Stimulated activated memory B cell treated with anti-CD40 and anti-IgM and Interleukin-4, amounts not matched to agents 10 μg/mL and 1 μg/mL and 100 μg/mL, for 72 hours (primary cell): ENCODE data around the gene LMTK3.
A peak's percentile ranks its signal among the peaks of the same experiment; 100 is the strongest.
"Not testable (repeated sequence)": the region's sequence is repeated elsewhere in the genome, so short reads cannot be mapped to it uniquely, and the experiment has no call there.

Source experiments
- ATAC-seq: fragments of 150-1000 bp; cut with Tn5 transposase; 2 replicates; pipeline ENCODE4 v1.10.0; 2021
- H3K27ac Mint-ChIP-seq: one replicate; pipeline ENCODE4 v1.8.0; 2022; ENCODE audit warnings: mild to moderate bottlenecking, mixed read lengths
- H3K27me3 Mint-ChIP-seq: one replicate; pipeline ENCODE4 v1.8.0; 2022; ENCODE audit warnings: mixed read lengths
- H3K36me3 Mint-ChIP-seq: one replicate; pipeline ENCODE4 v1.8.0; 2022; ENCODE audit warnings: mixed read lengths
- H3K4me1 Mint-ChIP-seq: one replicate; pipeline ENCODE4 v1.8.0; 2022; ENCODE audit warnings: mixed read lengths
- H3K4me3 Mint-ChIP-seq: one replicate; pipeline ENCODE4 v1.8.0; 2022; ENCODE audit warnings: mild to moderate bottlenecking, moderate library complexity, mixed read lengths
- H3K9me3 Mint-ChIP-seq: one replicate; pipeline ENCODE4 v1.8.0; 2022; ENCODE audit warnings: mixed read lengths

Gene LMTK3

DNA sequence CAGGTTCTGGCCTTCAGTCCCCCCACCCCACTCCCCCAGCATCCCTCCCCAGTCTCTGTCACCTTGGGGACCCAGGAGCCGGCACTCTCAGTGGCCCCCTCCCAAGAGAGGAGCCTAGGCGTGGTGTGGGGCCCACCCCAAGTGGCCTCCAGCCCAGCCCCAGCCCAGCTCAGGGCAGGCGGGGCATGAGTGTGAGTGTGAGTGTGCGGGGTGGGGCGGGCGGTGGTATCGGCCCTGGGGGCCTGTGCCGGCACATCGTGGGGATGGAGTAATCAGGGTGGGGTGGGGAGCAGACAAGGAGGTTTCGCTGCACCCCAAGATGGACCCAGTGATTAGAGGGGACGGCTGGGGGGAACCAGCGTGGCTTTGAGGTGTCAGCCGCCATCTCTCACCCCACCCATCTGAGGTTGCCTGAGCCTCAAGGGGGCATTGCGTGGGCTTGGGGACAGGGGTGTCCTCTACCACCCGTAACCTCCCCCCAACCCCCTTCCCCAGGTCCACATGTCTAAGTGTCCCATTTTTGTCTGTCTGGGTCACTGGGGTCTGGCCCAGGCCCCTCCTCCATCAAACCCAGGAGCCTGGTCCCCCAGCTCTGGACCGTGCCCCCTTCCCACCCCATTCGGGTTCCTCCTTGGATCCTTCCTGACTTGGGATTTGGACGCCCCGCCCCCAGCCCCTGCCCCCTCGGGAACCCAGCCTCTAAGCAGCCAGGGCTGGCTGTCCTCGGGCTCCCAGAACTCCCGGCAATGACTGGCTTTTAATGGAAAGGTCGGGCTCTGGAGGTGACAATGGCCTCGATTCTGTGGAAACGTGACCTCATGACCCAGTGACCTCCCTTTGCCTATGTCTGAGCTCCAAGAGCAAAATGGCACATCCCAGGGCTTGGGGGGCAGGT, 33.5 kb upstream of the LMTK3 start:
- H3K4me1 Mint-ChIP-seq = no peaks in the 10 kb centered on the region
- peaks cover 9% of the 10 kb centered on the region for H3K27me3 Mint-ChIP-seq
- no peaks in the 10 kb centered on the region for H3K36me3 Mint-ChIP-seq
- H3K27ac Mint-ChIP-seq = no peak overlapping the region
- no peaks in the 10 kb centered on the region for H3K9me3 Mint-ChIP-seq
- ATAC-seq = peak; percentile 48
- no peak overlapping the region for H3K4me3 Mint-ChIP-seq

DNA sequence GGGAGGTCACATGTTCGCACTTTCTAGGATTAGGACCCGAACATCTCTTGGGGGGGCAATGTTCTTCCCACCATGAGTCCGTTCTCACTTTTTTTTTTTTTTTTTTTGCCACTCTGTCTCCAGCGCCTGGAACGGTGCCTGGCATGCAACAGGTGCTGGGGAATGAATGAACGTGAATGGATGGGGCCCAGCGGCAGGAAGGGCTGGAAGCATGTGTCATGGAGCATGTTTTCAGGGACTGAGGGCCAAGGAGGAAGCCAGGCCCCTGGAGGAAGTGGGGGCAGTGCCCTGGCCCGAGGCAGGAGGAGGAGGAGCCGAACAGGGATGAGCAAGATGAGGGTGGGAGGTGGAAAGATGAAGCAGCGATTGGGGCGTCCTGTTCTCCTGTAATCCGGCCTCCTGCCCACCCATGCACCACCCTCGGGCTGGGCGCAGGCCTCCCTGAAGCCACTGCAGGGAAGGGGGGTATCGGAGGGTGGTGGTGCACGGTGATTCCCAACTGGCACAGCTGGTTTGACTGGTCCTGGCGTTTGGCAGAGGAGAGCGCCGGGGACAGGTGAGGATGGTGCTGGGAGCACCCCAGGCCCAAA, 31.6 kb upstream of the LMTK3 start:
- ATAC-seq = no peak
- Mint-ChIP-seq H3K27me3 (peaks cover 9% of the 10 kb centered on the region), H3K36me3 (no peaks in the 10 kb centered on the region), H3K9me3 (no peaks in the 10 kb centered on the region), H3K4me3 (no peak overlapping the region), H3K4me1 (no peaks in the 10 kb centered on the region), H3K27ac (no peak overlapping the region)

DNA sequence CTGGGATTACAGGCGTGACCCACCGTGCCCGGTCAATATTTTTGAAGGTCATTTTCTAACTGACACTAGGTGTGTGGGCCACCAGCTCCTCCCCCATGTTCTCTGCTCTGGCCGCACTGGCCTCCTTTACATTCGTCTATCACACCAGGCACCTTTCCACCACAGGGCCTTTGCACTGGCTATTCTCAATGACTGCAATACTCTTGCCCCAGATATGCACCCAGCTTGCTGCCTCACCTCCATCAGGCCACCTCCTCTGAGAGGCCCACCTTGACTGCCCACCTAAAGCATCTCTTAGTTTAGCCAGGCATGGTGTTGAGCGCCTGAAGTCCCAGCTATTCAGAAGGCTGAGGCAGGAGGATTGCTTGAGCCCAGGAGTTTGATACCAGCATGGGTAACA, 30.2 kb upstream of the LMTK3 start:
- ATAC-seq = no peak
- H3K27ac Mint-ChIP-seq = no peak overlapping the region

DNA sequence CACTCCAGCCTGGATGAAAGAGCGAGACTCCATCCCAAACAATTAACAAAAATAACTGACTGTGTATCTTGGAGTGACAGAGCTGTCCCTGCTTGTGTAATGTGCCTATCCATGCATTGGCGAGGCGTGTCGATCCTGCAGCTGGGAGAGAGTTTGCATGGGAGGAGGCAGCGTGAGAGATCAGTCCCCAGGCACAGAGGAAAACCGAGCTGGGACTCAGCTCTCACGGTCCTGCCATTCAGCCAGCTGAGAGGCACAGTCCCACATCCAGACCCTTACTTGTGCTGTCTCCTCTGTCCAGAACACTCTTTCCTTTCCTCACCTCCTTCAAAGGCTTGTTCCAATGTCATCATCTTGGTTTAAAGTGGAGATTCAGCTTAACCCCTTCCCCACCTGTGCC, 28.5 kb upstream of the LMTK3 start:
- no peaks in the 10 kb centered on the region for H3K4me1 Mint-ChIP-seq
- H3K36me3 Mint-ChIP-seq = no peaks in the 10 kb centered on the region
- ATAC-seq = no peak
- H3K9me3 Mint-ChIP-seq = no peaks in the 10 kb centered on the region
- H3K27ac Mint-ChIP-seq = no peak overlapping the region
- H3K4me3 Mint-ChIP-seq = no peak overlapping the region
- peaks cover 9% of the 10 kb centered on the region for H3K27me3 Mint-ChIP-seq

More for the DNA sequence above, 30.2 kb upstream of the LMTK3 start:
- H3K36me3 Mint-ChIP-seq = no peaks in the 10 kb centered on the region
- no peak overlapping the region for H3K4me3 Mint-ChIP-seq
- no peaks in the 10 kb centered on the region for H3K4me1 Mint-ChIP-seq
- no peaks in the 10 kb centered on the region for H3K9me3 Mint-ChIP-seq
- H3K27me3 Mint-ChIP-seq = peaks cover 9% of the 10 kb centered on the region

DNA sequence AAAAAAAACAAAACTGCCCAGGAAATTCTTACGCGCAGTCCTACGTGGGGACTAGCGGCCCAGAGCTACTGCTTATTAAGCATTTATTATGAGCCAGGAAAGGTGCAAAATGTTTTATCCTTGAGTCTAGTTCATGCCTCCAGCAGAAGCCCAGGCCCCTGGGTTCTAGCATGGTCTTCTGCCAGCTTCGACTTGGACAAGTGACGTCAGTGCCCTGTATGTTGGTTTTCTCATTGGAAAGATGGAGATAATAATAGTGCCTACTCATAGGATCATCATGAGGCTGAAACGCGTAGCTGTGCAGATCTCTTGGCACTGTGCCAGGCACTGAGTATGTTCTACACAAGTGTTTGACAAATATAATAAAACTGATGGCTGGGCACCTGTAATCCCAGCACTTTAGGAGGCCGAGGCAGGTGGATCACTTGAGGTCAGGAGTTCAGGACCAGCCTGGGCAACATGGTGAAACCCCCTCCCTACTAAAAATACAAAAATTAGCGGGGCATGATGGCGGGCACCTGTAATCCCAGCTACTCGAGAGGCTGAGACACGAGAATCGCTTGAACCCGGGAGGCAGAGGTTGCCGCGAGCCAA, 28.0 kb upstream of the LMTK3 start:
- Mint-ChIP-seq H3K27me3 (peaks cover 9% of the 10 kb centered on the region), H3K4me1 (no peaks in the 10 kb centered on the region), H3K36me3 (no peaks in the 10 kb centered on the region), H3K27ac (no peak overlapping the region), H3K9me3 (no peaks in the 10 kb centered on the region), H3K4me3 (no peak overlapping the region)
- ATAC-seq = no peak

DNA sequence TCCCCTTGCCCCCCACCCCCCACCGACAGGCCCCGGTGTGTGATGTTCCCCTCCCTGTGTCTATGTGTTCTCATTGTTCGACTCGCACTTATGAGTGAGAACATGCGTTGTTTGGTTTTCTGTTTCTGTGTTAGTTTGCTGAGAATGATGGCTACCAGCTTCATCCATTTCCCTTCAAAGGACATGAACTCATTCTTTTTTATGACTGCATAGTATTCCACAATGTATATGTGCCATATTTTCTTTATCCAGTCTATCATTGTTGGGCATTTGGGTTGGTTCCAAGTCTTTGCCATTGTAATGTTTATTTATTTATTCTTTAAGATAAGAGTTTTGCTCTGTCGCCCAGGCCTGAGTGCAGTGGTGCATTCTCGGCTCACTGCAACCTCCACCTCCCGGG, 26.4 kb upstream of the LMTK3 start:
- H3K27ac Mint-ChIP-seq, ATAC-seq, H3K4me1 Mint-ChIP-seq, H3K36me3 Mint-ChIP-seq, H3K9me3 Mint-ChIP-seq, H3K27me3 Mint-ChIP-seq, H3K4me3 Mint-ChIP-seq: not testable (repeated sequence)

DNA sequence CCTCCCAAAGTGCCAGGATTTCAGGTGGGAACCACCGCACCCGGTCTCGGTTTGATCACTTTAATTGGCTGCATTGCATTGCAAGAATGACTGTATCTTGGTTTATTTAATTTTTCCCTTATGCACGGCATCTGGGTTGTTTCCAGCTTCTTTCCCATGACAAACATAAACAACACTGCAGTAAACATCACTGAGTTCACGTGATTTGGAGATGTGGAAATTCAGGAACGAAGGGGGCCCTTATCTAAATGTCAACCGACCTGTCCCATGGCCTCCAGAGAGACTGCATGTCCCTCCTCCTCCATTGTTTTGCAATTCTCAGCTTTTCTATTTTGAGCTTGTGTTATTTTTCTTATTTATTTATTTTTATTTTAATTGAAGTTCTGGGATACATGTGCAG, 25.9 kb upstream of the LMTK3 start:
- H3K4me1 Mint-ChIP-seq = no peaks in the 10 kb centered on the region
- no peaks in the 10 kb centered on the region for H3K36me3 Mint-ChIP-seq
- no peak overlapping the region for H3K4me3 Mint-ChIP-seq
- H3K27ac Mint-ChIP-seq = no peak overlapping the region
- H3K9me3 Mint-ChIP-seq = no peaks in the 10 kb centered on the region
- ATAC-seq = no peak
- no peaks in the 10 kb centered on the region for H3K27me3 Mint-ChIP-seq

DNA sequence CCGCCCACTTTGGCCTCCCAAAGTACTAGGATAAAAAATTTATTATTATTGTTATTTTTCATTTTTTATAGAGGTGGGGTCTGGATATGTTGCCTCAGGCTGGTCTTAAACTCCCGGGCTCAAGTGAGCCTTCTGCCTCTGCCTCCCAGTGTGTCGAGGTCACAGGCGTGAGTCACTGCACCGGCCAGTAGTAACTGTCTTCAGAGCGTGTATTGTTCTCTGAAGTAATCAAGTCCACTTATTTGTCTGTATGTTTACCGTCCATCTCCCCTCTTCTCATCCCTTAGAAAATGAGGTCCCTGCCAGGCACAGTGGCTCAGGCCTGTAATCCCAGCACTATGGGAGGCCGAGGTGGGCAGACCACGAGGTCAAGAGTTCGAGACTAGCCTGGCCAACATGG, 22.1 kb upstream of the LMTK3 start:
- Mint-ChIP-seq H3K4me1 (no peaks in the 10 kb centered on the region), H3K27me3 (peaks cover 13% of the 10 kb centered on the region), H3K4me3 (no peak overlapping the region), H3K36me3 (no peaks in the 10 kb centered on the region), H3K27ac (no peak overlapping the region), H3K9me3 (no peaks in the 10 kb centered on the region)
- ATAC-seq = no peak

DNA sequence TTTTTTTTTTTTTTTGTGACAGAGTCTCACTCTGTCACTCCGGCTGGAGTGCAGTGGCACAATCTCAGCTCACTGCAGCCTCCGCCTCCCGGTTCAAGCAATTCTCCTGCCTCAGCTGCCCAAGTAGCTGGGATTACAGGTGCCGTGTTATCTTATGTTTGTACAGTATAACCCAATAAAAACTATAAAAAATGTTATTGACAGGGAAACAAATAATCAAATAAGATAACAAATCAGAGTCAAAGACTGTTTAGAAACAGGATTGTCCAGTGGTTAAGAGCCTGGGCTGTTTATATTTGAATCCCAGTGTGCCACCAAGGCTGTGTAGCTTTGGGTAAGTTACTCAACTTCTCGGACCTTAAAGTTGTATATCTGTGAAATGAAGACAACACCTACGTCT, 19.1 kb upstream of the LMTK3 start:
- no peak for ATAC-seq
- no peak overlapping the region for H3K27ac Mint-ChIP-seq
- H3K4me1 Mint-ChIP-seq = no peaks in the 10 kb centered on the region
- peaks cover 13% of the 10 kb centered on the region for H3K27me3 Mint-ChIP-seq
- H3K9me3 Mint-ChIP-seq = peaks cover 15% of the 10 kb centered on the region
- no peaks in the 10 kb centered on the region for H3K36me3 Mint-ChIP-seq
- H3K4me3 Mint-ChIP-seq = no peak overlapping the region

DNA sequence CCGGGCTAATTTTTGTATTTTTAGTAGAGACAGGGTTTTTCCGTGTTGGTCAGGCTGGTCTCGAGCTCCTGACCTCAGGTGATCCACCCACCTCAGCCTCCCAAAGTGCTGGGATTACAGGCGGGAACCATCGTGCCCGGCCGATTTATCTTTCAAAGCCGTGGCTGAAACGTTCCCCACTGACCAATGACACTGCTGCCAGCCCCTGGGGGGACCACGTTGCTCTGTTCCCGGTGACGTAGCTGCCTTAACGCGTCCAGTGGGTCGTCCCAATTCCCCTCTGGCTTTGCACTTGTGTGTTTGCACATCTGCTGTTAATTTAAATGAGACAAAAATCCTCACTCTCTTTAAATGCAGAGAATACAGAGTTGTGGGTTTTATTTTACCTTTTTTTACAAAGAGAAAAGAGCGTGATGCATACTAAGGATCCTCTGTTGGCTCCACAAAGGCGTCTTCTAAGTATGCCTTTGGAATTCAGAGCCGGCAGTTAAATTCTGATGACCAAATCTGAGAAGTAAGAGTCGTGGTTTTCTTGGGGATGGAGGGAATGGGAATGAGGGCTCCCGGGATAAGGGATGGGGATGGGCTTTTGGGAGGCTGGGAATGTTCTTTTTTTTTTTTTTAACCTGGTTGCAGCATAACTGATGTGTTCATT, 18.6 kb upstream of the LMTK3 start:
- no peak for ATAC-seq
- Mint-ChIP-seq H3K27me3 (peaks cover 13% of the 10 kb centered on the region), H3K36me3 (no peaks in the 10 kb centered on the region), H3K4me3 (no peak overlapping the region), H3K27ac (no peak overlapping the region), H3K9me3 (peaks cover 15% of the 10 kb centered on the region), H3K4me1 (no peaks in the 10 kb centered on the region)

DNA sequence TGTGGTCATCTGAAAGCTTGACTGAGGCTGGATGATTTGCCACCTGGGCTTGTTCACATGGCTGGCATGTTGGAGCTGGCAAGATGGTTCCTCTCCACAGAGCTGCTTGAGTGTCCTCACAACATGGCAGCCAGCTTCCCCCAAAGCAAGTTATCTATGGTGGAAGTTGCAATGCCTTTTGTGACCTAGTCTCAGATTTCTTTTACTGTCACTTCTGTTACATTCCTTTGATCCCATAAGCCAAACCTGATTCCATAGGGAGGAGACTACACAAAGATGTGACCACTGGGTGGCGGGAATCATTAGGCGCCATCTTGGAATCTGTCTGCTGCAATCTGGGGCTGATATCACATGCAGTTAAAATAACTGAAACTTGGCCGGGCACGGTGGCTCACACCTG, 17.5 kb upstream of the LMTK3 start:
- Mint-ChIP-seq H3K4me1 (no peaks in the 10 kb centered on the region), H3K9me3 (peaks cover 17% of the 10 kb centered on the region), H3K4me3 (no peak overlapping the region), H3K27ac (no peak overlapping the region), H3K36me3 (no peaks in the 10 kb centered on the region), H3K27me3 (peaks cover 16% of the 10 kb centered on the region)
- ATAC-seq = no peak

DNA sequence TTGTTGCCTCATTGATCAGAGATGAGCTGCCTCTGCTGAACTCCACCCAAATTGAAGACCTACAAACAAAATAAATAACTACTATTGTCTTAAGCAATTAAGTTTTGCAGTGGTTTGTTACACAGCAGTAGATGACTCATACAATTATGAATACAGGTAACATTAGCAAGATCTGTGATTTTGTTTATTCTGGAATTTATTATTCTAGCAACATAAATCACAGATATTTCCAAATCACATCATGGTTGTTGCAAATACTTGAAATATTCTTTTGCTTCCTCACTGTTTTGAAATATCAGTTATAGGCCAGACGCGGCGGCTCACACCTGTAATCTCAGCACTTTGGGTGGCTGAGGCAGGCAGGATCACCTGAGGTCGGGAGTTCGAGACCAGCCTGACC, 13.1 kb upstream of the LMTK3 start:
- Mint-ChIP-seq H3K9me3 (peaks cover 20% of the 10 kb centered on the region), H3K27ac (no peak overlapping the region), H3K27me3 (peaks cover 19% of the 10 kb centered on the region), H3K4me1 (no peaks in the 10 kb centered on the region), H3K36me3 (no peaks in the 10 kb centered on the region), H3K4me3 (no peak overlapping the region)
- no peak for ATAC-seq

DNA sequence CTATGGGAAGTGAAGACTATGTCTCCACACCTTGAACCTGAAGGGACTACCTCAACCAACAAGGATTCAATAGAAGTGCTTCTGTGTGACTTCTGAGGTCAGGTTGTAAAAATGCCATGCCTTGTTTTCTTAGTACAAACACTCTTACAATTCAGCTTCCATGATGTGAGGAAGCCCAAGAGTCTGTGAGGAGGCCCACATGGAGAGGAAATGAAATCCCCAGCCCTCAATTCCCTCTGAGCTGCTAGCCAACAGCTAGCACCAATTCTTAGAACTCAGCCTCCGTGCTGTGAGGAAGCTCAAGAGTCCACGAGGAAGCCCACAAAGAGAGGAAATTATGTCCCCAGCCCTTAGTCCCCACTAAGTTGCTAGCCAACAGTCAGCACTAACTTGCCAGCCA, 12.6 kb upstream of the LMTK3 start:
- Mint-ChIP-seq H3K9me3 (peaks cover 20% of the 10 kb centered on the region), H3K4me1 (no peaks in the 10 kb centered on the region), H3K4me3 (no peak overlapping the region), H3K27me3 (peaks cover 19% of the 10 kb centered on the region), H3K27ac (no peak overlapping the region), H3K36me3 (no peaks in the 10 kb centered on the region)
- no peak for ATAC-seq

DNA sequence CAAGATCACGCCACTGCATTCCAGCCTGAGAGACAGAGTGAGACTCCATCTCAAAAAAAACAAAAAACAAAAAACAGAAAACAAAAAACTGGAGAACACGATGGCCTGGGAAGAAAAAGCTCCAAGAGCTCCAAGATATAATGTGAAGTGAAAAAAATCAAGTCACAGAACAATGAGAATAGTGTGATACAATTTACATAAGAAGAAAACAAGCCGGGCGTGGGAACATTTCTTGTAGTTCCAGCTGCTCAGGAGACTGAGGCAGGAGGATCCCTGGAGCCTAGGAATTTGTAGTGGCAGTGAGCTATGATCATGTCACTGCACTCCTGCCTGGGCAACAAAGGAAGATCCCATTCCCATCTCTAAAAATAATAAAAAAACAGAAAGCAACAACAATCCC, 8.5 kb upstream of the LMTK3 start:
- Mint-ChIP-seq H3K27me3 (peaks cover 19% of the 10 kb centered on the region), H3K4me3 (no peak overlapping the region), H3K27ac (no peak overlapping the region), H3K4me1 (no peaks in the 10 kb centered on the region), H3K9me3 (peaks cover 5% of the 10 kb centered on the region), H3K36me3 (no peaks in the 10 kb centered on the region)
- no peak for ATAC-seq

DNA sequence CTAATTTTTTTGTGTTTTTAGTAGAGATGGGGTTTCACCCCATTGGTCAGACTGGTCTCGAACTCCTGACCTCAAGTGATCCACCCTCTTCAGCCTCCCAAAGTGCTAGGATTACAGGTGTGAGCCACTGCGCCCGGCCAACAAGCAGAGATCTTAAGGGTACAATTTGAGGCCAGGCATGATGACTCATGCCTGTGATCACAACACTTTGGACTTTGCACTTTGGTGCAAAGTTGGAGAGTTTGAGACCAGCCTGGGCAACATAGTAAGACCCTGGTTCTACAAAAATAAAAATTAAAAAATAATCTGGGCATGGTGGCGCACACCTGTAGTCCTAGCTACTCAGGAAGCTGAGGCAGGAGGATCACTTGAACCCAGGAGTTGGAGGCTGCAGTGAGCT, 7.8 kb upstream of the LMTK3 start:
- H3K27ac Mint-ChIP-seq, ATAC-seq, H3K9me3 Mint-ChIP-seq, H3K4me1 Mint-ChIP-seq, H3K36me3 Mint-ChIP-seq, H3K4me3 Mint-ChIP-seq: not testable (repeated sequence)
- H3K27me3 Mint-ChIP-seq = peaks cover 18% of the 10 kb centered on the region
